ENCODE data around the gene NISCH. TPM values are rescaled to one million over a fixed set of nuclear protein-coding genes. Genes with fewer than 3 reads are reported as not detected.

The NISCH gene
- total RNA-seq, 4 donors from 2014 or later: 65.7 to 150 (median 128) TPM

DNA sequence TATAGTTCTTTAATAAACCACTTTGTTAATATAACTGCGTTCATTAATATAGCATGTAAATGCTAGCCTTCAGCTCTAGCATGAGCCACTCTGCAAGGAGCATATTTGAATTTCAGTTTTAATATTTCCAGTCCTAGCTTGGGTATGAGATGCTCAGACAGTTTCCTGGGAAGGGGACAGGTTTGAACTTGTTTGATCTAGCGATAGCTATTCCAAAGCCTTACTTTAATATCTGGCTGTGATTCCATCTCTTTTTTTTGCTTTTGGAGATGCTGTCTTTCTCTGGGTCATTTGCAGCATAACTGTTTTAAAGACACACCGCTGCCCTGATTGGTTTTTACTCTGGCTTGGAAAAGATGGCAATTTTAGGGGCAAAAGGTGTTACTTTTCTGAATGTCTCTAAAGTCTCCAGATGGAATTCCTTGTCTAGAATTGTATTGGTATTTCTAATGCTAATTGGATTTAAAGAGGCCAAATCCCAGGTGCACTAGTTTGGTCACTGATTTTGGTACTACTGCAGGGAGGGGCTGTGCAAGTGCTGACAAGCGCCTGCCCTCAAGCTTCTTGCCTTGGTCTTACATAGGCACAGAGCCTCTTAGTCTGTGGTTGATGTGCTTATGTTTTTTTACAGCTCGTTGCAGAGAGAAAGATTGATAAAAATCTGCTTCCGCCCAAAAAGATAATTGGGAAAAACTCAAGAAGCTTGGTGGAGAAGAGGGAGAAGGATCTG lies 2.8 kb downstream of the NISCH start:
- no peak for TF ChIP-seq POLR2A (IDR thresholded peaks at IDR 0.05)
- TF ChIP-seq, protein P1, sequence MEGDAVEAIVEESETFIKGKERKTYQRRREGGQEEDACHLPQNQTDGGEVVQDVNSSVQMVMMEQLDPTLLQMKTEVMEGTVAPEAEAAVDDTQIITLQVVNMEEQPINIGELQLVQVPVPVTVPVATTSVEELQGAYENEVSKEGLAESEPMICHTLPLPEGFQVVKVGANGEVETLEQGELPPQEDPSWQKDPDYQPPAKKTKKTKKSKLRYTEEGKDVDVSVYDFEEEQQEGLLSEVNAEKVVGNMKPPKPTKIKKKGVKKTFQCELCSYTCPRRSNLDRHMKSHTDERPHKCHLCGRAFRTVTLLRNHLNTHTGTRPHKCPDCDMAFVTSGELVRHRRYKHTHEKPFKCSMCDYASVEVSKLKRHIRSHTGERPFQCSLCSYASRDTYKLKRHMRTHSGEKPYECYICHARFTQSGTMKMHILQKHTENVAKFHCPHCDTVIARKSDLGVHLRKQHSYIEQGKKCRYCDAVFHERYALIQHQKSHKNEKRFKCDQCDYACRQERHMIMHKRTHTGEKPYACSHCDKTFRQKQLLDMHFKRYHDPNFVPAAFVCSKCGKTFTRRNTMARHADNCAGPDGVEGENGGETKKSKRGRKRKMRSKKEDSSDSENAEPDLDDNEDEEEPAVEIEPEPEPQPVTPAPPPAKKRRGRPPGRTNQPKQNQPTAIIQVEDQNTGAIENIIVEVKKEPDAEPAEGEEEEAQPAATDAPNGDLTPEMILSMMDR (IDR thresholded peaks at IDR 0.05): no peak
- no peak for DNase-seq
- Histone ChIP-seq H3K4me1 (peaks cover 7 to 9% (median 8%) of the 10 kb centered on the region in 4 donors), H3K36me3 (peaks cover 0 to 57% (median 0%) of the 10 kb centered on the region in 3 donors), H3K27ac (no peak overlapping the region), H3K27me3 (no peaks in the 10 kb centered on the region), H3K4me3 (no peak overlapping the region), H3K9me3 (no peaks in the 10 kb centered on the region)

DNA sequence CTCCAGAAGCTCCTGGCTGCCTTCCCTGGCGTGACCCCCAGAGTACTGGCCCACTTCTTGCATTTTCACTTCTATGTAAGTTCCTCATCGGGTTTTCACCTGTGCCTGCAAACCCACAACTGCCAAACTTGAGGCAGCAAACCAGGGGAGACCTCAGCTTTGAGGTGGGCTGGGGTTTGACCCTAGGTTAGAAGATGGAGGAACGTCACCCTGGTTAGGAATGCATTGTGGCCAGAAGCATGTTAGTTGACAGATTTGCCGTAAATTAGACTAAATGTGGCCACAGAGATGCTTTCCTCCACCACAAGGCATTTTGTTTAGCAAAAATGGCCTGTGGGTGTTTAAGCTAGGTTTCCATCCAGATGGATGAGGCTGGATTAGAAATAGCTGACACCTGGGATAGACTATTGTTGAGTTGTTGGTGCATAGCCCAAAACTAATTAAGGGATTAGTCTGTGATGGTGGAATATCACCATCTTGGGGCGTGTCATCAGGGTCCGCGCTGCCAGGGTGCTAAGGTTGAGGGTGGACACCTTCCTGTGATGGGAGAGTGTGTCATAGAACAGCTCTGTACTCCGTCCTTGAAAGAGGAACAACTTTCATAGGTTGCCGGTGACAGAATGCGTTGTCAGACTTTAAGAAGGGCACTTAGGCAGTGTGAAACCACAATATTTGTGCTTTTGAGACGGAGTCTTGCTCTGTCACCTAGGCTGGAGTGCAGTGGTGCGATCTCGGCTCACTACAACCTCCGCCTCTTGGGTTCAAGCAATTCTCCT lies 3.6 kb downstream of the NISCH start:
- Histone ChIP-seq H3K4me3 (no peak overlapping the region), H3K4me1 (peaks cover 7 to 9% (median 8%) of the 10 kb centered on the region in 4 donors), H3K36me3 (peaks cover 0 to 62% (median 0%) of the 10 kb centered on the region in 3 donors), H3K27me3 (no peaks in the 10 kb centered on the region), H3K9me3 (no peaks in the 10 kb centered on the region), H3K27ac (no peak overlapping the region)
- TF ChIP-seq, protein P1 (IDR thresholded peaks at IDR 0.05): no peak
- TF ChIP-seq POLR2A (IDR thresholded peaks at IDR 0.05): no peak
- no peak for DNase-seq

DNA sequence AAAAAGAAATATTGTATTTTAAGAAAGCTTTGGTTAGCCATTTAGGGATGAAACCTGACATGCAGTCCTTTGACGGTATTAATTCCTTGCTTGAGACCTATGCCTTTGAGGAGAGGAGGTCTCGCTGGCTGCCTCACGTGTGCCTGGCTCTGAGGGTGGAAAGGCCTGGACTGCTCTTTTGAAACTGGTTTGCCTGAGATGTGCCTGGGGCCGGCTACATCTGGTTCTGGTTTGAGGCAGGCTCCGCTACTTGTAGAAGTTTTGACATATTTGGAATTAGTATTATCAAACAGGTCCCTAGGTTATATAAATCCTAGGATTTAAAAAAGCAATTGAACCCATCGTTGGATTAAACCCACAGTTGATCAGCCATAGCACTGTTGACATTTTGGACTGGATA lies 6.5 kb downstream of the NISCH start:
- no peak for TF ChIP-seq POLR2A (IDR thresholded peaks at IDR 0.05)
- TF ChIP-seq, protein P1 (IDR thresholded peaks at IDR 0.05): no peak
- no peaks in the 10 kb centered on the region for H3K4me1 ChIP-seq
- DNase-seq: no peak
- H3K9me3 ChIP-seq: no peaks in the 10 kb centered on the region
- H3K36me3 ChIP-seq: peaks cover 0 to 74% (median 0%) of the 10 kb centered on the region in 3 donors
- no peak overlapping the region for H3K4me3 ChIP-seq
- H3K27me3 ChIP-seq: no peaks in the 10 kb centered on the region
- H3K27ac ChIP-seq: no peak overlapping the region

DNA sequence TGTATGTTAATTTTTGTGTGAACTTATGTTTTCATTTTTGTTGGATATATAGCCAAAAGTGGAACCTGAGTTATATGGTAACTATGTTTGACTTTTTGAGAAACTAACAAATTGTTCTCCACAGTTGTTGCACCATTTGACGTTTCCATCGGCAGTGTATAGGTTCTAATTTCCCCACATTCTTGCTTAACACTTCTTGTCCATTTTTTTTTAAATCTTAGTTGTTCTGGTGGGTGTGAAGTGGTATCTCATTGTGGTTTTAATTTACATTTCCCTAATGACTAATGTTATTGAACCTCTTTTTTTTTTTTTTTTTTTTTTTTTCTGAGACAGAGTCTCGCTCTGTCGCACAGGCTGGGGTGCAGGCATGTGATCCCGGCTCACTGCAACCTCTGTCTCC lies 8.0 kb downstream of the NISCH start:
- Histone ChIP-seq H3K27ac (no peak overlapping the region), H3K9me3 (no peaks in the 10 kb centered on the region), H3K27me3 (no peaks in the 10 kb centered on the region), H3K4me3 (no peak overlapping the region), H3K4me1 (no peaks in the 10 kb centered on the region), H3K36me3 (peaks cover 0 to 65% (median 0%) of the 10 kb centered on the region in 3 donors)
- TF ChIP-seq POLR2A (IDR thresholded peaks at IDR 0.05): no peak
- TF ChIP-seq, protein P1 (IDR thresholded peaks at IDR 0.05): no peak
- DNase-seq: no peak

DNA sequence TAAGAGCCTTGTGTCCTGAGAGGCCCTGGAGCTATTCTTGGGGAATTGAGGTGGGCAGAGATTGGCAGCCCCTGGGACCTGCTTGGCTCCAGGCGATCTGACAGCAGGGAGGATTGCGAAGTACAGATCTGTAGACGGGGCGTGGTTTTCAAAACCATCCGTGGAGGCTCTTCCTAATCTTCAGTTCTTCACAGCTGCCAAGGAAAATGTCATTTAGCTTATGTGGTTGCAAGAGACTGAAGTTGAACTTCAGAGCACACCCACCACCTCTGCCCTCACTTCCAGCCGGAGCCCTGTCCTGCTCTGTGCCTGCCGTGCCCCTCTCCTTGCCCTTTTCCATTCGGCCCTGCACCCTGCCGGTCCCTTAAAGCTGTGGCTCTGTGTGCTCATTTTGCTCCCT lies 12.9 kb downstream of the NISCH start:
- no peak for DNase-seq
- no peak for TF ChIP-seq POLR2A (IDR thresholded peaks at IDR 0.05)
- TF ChIP-seq, protein P1 (IDR thresholded peaks at IDR 0.05): no peak
- Histone ChIP-seq H3K4me3 (no peak overlapping the region), H3K4me1 (no peaks in the 10 kb centered on the region), H3K36me3 (peaks cover 0 to 41% (median 0%) of the 10 kb centered on the region in 3 donors), H3K27me3 (no peaks in the 10 kb centered on the region), H3K27ac (no peak overlapping the region), H3K9me3 (no peaks in the 10 kb centered on the region)
